GM12874 (cell line): ENCODE data around the gene CADM1.

Source experiments
- CTCF ChIP-seq: IDR thresholded peaks from 2 replicates; pipeline ENCODE4 v1.5.1; 2011; ENCODE audit warnings: low read depth, mild to moderate bottlenecking, control low read depth, low read length, moderate library complexity; ENCODE audit not compliant: insufficient read depth

The CADM1 gene

GRCh38 chr11:115247953-115248352 lies 256.3 kb downstream of the CADM1 start:
- TF ChIP-seq CTCF: no peak

GRCh38 chr11:115247361-115247760 lies 256.9 kb downstream of the CADM1 start:
- TF ChIP-seq CTCF: no peak

GRCh38 chr11:115244758-115245157 lies 259.5 kb downstream of the CADM1 start:
- no peak for TF ChIP-seq CTCF

GRCh38 chr11:115244296-115244695 lies 259.9 kb downstream of the CADM1 start:
- no peak for TF ChIP-seq CTCF

- no peak for TF ChIP-seq CTCF
Observed at GRCh38 chr11:115242982-115243381, 261.2 kb downstream of the CADM1 start.

- no peak for TF ChIP-seq CTCF
Observed at GRCh38 chr11:115241899-115242298, 262.3 kb downstream of the CADM1 start.

GRCh38 chr11:115238791-115239190 lies 265.4 kb downstream of the CADM1 start:
- no peak for TF ChIP-seq CTCF

- TF ChIP-seq CTCF: no peak
Observed at GRCh38 chr11:115238086-115238485, 266.1 kb downstream of the CADM1 start.
